SK-N-SH treated with all-trans-retinoic acid at 6 μM for 48 hours (cell line): ENCODE data around the gene CDKL5.

Experiments used
- ATAC-seq: fragments of 200-7000 bp; cut with Tn5 transposase; 3 replicates; pipeline ENCODE4 v1.9.1; 2020; ENCODE audit warnings: mild to moderate bottlenecking, moderate library complexity
- ARNTL ChIP-seq: fragments of 450-650 bp; formaldehyde crosslinking; IDR thresholded peaks from 2 replicates; pipeline ENCODE4 v1.5.0; 2020; ENCODE audit warnings: low read depth, mild to moderate bottlenecking, moderate library complexity, borderline replicate concordance
- BACH2 ChIP-seq: fragments of 250-450 bp; sonication (Bioruptor Pico); IDR thresholded peaks from 2 replicates; pipeline ENCODE4 v1.9.0; 2021; ENCODE audit warnings: mild to moderate bottlenecking, borderline replicate concordance
- CREB5 ChIP-seq: fragments of 250-450 bp; sonication (Bioruptor Pico); IDR thresholded peaks from 2 replicates; pipeline ENCODE4 v1.5.1; 2020; ENCODE audit warnings: low read depth, mild to moderate bottlenecking, moderate library complexity
- CSDC2 ChIP-seq: fragments of 250-450 bp; sonication (Bioruptor Pico); IDR thresholded peaks from 2 replicates; pipeline ENCODE4 v1.5.0; 2020; ENCODE audit warnings: mild to moderate bottlenecking, moderate library complexity
- CSRNP3 ChIP-seq: fragments of 250-450 bp; sonication (Bioruptor Pico); IDR thresholded peaks from 2 replicates; pipeline ENCODE4 v1.5.1; 2021; ENCODE audit warnings: mild to moderate bottlenecking, moderate library complexity
- ESRRG ChIP-seq: fragments of 250-450 bp; sonication (Bioruptor Pico); IDR thresholded peaks from 2 replicates; pipeline ENCODE4 v1.6.1; 2021; ENCODE audit warnings: mild to moderate bottlenecking
- GLIS3 ChIP-seq: fragments of 250-450 bp; sonication (Bioruptor Pico); IDR thresholded peaks from 2 replicates; pipeline ENCODE4 v1.5.0; 2020; ENCODE audit warnings: mild to moderate bottlenecking, moderate library complexity
- OSR1 ChIP-seq: fragments of 250-450 bp; sonication (Bioruptor Pico); IDR thresholded peaks from 2 replicates; pipeline ENCODE4 v1.8.0; 2022; ENCODE audit warnings: moderate library complexity, mild to moderate bottlenecking, inconsistent platforms
- POU6F1 ChIP-seq: fragments of 250-450 bp; sonication (Bioruptor Pico); IDR thresholded peaks from 2 replicates; pipeline ENCODE4 v1.8.0; 2021; ENCODE audit warnings: low read depth, mild to moderate bottlenecking, moderate library complexity, borderline replicate concordance
- PPARA ChIP-seq: fragments of 250-450 bp; sonication (Bioruptor Pico); IDR thresholded peaks from 2 replicates; pipeline ENCODE4 v1.5.0; 2020; ENCODE audit warnings: mild to moderate bottlenecking, borderline replicate concordance
- RARB ChIP-seq: fragments of 250-450 bp; sonication (Bioruptor Pico); IDR thresholded peaks from 2 replicates; pipeline ENCODE4 v1.8.0; 2021; ENCODE audit warnings: mild to moderate bottlenecking, moderate library complexity
- SNAI2 ChIP-seq: fragments of 250-450 bp; sonication (Bioruptor Pico); IDR thresholded peaks from 2 replicates; pipeline ENCODE4 v1.5.0; 2020; ENCODE audit warnings: mild to moderate bottlenecking, moderate library complexity
- TCF4 ChIP-seq: fragments of 250-450 bp; sonication (Bioruptor Pico); IDR thresholded peaks from 2 replicates; pipeline ENCODE4 v1.8.0; 2021; ENCODE audit warnings: mild to moderate bottlenecking, moderate library complexity, borderline replicate concordance
- TSHZ2 ChIP-seq: fragments of 250-450 bp; sonication (Bioruptor Pico); IDR thresholded peaks from 2 replicates; pipeline ENCODE4 v1.5.0; 2020; ENCODE audit warnings: mild to moderate bottlenecking, moderate library complexity
- ZC3H10 ChIP-seq: fragments of 250-450 bp; sonication (Bioruptor Pico); IDR thresholded peaks from 2 replicates; pipeline ENCODE4 v1.5.1; 2021; ENCODE audit warnings: mild to moderate bottlenecking, moderate library complexity
- ZFP3 ChIP-seq: fragments of 250-450 bp; sonication (Bioruptor Pico); IDR thresholded peaks from 2 replicates; pipeline ENCODE4 v1.5.0; 2020; ENCODE audit warnings: mild to moderate bottlenecking, moderate library complexity
- ZFP30 ChIP-seq: fragments of 450-650 bp; formaldehyde crosslinking; IDR thresholded peaks from 2 replicates; pipeline ENCODE4 v1.5.0; 2022; ENCODE audit warnings: mild to moderate bottlenecking, moderate library complexity
- ZNF565 ChIP-seq: fragments of 450-650 bp; formaldehyde crosslinking; conservative IDR thresholded peaks from 2 replicates; pipeline ENCODE4 v1.5.0; 2020; ENCODE audit warnings: low read depth, mild to moderate bottlenecking, moderate library complexity
- ZNF70 ChIP-seq: fragments of 450-650 bp; formaldehyde crosslinking; IDR thresholded peaks from 2 replicates; pipeline ENCODE4 v1.5.0; 2020; ENCODE audit warnings: mild to moderate bottlenecking, moderate library complexity
- TF ChIP-seq, protein P1 (sequence below): fragments of 250-450 bp; sonication (Bioruptor Pico); IDR thresholded peaks from 2 replicates; pipeline ENCODE4 v1.8.0; 2020; ENCODE audit warnings: mild to moderate bottlenecking, moderate library complexity, borderline replicate concordance

CDKL5 gene

GRCh38 chrX:18668071-18668835, 242.8 kb downstream of the CDKL5 start:
- ATAC-seq = no peak
- TF ChIP-seq CSDC2 (CRISPR knock-in tag) (no peak), ZC3H10 (CRISPR knock-in tag) (no peak), ESRRG (CRISPR knock-in tag) (no peak), GLIS3 (CRISPR knock-in tag) (no peak), ZNF565 (no peak), BACH2 (CRISPR knock-in tag) (no peak), ZNF70 (CRISPR knock-in tag) (no peak), CSRNP3 (CRISPR knock-in tag) (no peak), ARNTL (CRISPR knock-in tag) (no peak), ZFP30 (CRISPR knock-in tag) (no peak), POU6F1 (CRISPR knock-in tag) (no peak), TCF4 (CRISPR knock-in tag) (no peak), TSHZ2 (CRISPR knock-in tag) (no peak)
- TF ChIP-seq, protein P1, sequence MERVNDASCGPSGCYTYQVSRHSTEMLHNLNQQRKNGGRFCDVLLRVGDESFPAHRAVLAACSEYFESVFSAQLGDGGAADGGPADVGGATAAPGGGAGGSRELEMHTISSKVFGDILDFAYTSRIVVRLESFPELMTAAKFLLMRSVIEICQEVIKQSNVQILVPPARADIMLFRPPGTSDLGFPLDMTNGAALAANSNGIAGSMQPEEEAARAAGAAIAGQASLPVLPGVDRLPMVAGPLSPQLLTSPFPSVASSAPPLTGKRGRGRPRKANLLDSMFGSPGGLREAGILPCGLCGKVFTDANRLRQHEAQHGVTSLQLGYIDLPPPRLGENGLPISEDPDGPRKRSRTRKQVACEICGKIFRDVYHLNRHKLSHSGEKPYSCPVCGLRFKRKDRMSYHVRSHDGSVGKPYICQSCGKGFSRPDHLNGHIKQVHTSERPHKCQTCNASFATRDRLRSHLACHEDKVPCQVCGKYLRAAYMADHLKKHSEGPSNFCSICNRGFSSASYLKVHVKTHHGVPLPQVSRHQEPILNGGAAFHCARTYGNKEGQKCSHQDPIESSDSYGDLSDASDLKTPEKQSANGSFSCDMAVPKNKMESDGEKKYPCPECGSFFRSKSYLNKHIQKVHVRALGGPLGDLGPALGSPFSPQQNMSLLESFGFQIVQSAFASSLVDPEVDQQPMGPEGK (CRISPR knock-in tag) = no peak

DNA sequence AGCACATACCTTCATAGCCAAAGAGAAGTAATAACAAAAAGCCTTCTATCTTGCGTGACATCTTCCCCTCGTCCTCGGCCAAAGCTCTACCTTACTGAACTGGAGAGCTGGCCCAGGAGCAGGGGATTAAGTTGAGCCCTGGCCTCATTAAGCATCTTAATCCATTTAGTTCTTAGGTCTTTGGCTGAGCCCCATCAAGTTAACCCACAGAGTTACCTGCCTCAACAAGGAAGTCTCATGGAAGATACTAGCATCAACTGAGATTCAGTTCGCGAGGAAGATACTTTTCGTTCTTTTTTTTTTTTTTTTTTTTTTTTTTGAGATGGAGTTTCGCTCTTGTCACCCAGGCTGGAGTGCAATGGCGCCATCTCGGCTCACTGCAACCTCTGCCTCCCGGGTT, 246.6 kb downstream of the CDKL5 start, which contains the start of gene RS1:
TSS of gene RS1 (minus strand) at position 101 of the 400 bp plus-strand sequence. CDS start at position 61, 40 bp downstream.
- TF ChIP-seq ZNF70 (CRISPR knock-in tag) (no peak), CSDC2 (CRISPR knock-in tag) (no peak), ZFP30 (CRISPR knock-in tag) (no peak), ESRRG (CRISPR knock-in tag) (no peak), ZFP3 (CRISPR knock-in tag) (no peak), SNAI2 (CRISPR knock-in tag) (no peak), CREB5 (CRISPR knock-in tag) (no peak), CSRNP3 (CRISPR knock-in tag) (no peak), OSR1 (CRISPR knock-in tag) (no peak), GLIS3 (CRISPR knock-in tag) (no peak), ZNF565 (no peak), PPARA (CRISPR knock-in tag) (no peak), ARNTL (CRISPR knock-in tag) (no peak), RARB (no peak)
- TF ChIP-seq, protein P1 (CRISPR knock-in tag) = no peak
- no peak for ATAC-seq
